Measurements from ENCODE around the gene GRM7. TPM values are rescaled to one million over a fixed set of nuclear protein-coding genes. Genes with fewer than 3 reads are reported as not detected.

The GRM7 gene
- total RNA-seq, 2 experiments from 2014 or later = not detected

- H3K27ac ChIP-seq (ENCODE audit: low read depth, low read length, poor library complexity, severe bottlenecking) = no peak overlapping the region
- intact Hi-C loops (cut with micrococcal nuclease; ENCODE audit: unreplicated experiment) = no loop called here
- DNase-seq (ENCODE audit: low spot score) = no peak
- no peaks in the 10 kb centered on the region for H3K4me1 ChIP-seq (ENCODE audit: insufficient read depth, low read length, poor library complexity, severe bottlenecking)
- TF ChIP-seq CTCF (conservative IDR thresholded peaks at IDR 0.05; ENCODE audit: low read length) (no peak), EZH2phosphoT487 (IDR thresholded peaks at IDR 0.05; ENCODE audit: borderline replicate concordance, low read depth, low read length) (no peak)
- ChIA-PET CTCF (ENCODE audit: unreplicated experiment) (no interaction called here), POLR2A (interaction anchor here (0.6 kb wide), 1 partner anchor 329 kb away, joined by 3 read pairs; no protein-coding TSS in a partner anchor)
- no peaks in the 10 kb centered on the region for H4K20me1 ChIP-seq (ENCODE audit: insufficient read depth, low read length)
- H2AFZ ChIP-seq (ENCODE audit: low read length) = no peak overlapping the region
- H3K36me3 ChIP-seq (ENCODE audit: insufficient read depth, low read length) = no peaks in the 10 kb centered on the region
- no peak overlapping the region for H3K4me2 ChIP-seq (ENCODE audit: low read length)
- H3K4me3 ChIP-seq (ENCODE audit: low read depth, low read length, poor library complexity, severe bottlenecking) = no peak overlapping the region
- H3K9me2 ChIP-seq (ENCODE audit: insufficient read depth, low read length) = no peaks in the 10 kb centered on the region
- no peaks in the 10 kb centered on the region for H3K9me3 ChIP-seq (ENCODE audit: low read length)
- H3K79me2 ChIP-seq (ENCODE audit: insufficient read depth, low read depth, low read length) = no peaks in the 10 kb centered on the region
- BruUV-seq (replicated peaks) = no TSS peak
Measured at GRCh38 chr3:7573330-7573729, 712.4 kb downstream of the GRM7 start.

- Histone ChIP-seq H3K4me2 (ENCODE audit: low read length) (no peak overlapping the region), H3K27ac (ENCODE audit: low read depth, low read length, poor library complexity, severe bottlenecking) (no peak overlapping the region), H3K9me2 (ENCODE audit: insufficient read depth, low read length) (no peaks in the 10 kb centered on the region), H4K20me1 (ENCODE audit: insufficient read depth, low read length) (no peaks in the 10 kb centered on the region), H3K9me3 (ENCODE audit: low read length) (no peaks in the 10 kb centered on the region), H3K36me3 (ENCODE audit: insufficient read depth, low read length) (no peaks in the 10 kb centered on the region), H3K4me3 (ENCODE audit: low read depth, low read length, poor library complexity, severe bottlenecking) (no peak overlapping the region), H2AFZ (ENCODE audit: low read length) (no peak overlapping the region), H3K4me1 (ENCODE audit: insufficient read depth, low read length, poor library complexity, severe bottlenecking) (no peaks in the 10 kb centered on the region), H3K79me2 (ENCODE audit: insufficient read depth, low read depth, low read length) (no peaks in the 10 kb centered on the region)
- CTCF ChIA-PET (ENCODE audit: unreplicated experiment) = no interaction called here
- DNase-seq (ENCODE audit: low spot score) = no peak
- POLR2A ChIA-PET = interaction anchor here (1.0 to 1.3 kb wide), 2 partner anchors 10 to 249 kb away, joined by 3 to 4 read pairs; no protein-coding TSS in a partner anchor
- TF ChIP-seq EZH2phosphoT487 (IDR thresholded peaks at IDR 0.05; ENCODE audit: borderline replicate concordance, low read depth, low read length) (no peak), CTCF (conservative IDR thresholded peaks at IDR 0.05; ENCODE audit: low read length) (no peak)
- no TSS peak for BruUV-seq (replicated peaks)
- intact Hi-C loops (cut with micrococcal nuclease; ENCODE audit: unreplicated experiment) = no loop called here
Measured at GRCh38 chr3:7574435-7574834, 713.5 kb downstream of the GRM7 start.

- H3K4me1 ChIP-seq (ENCODE audit: insufficient read depth, low read length, poor library complexity, severe bottlenecking) = no peaks in the 10 kb centered on the region
- H4K20me1 ChIP-seq (ENCODE audit: insufficient read depth, low read length) = no peaks in the 10 kb centered on the region
- ChIA-PET CTCF (ENCODE audit: unreplicated experiment) (no interaction called here), POLR2A (interaction anchor here (0.6 kb wide), 1 partner anchor 1734 kb away, joined by 3 read pairs; no protein-coding TSS in a partner anchor)
- H3K4me2 ChIP-seq (ENCODE audit: low read length) = no peak overlapping the region
- TF ChIP-seq EZH2phosphoT487 (IDR thresholded peaks at IDR 0.05; ENCODE audit: borderline replicate concordance, low read depth, low read length) = no peak
- TF ChIP-seq CTCF (conservative IDR thresholded peaks at IDR 0.05; ENCODE audit: low read length) = no peak
- H2AFZ ChIP-seq (ENCODE audit: low read length) = no peak overlapping the region
- H3K79me2 ChIP-seq (ENCODE audit: insufficient read depth, low read depth, low read length) = no peaks in the 10 kb centered on the region
- no peaks in the 10 kb centered on the region for H3K36me3 ChIP-seq (ENCODE audit: insufficient read depth, low read length)
- no TSS peak for BruUV-seq (replicated peaks)
- H3K9me3 ChIP-seq (ENCODE audit: low read length) = no peaks in the 10 kb centered on the region
- intact Hi-C loops (cut with micrococcal nuclease; ENCODE audit: unreplicated experiment) = no loop called here
- no peaks in the 10 kb centered on the region for H3K9me2 ChIP-seq (ENCODE audit: insufficient read depth, low read length)
- no peak overlapping the region for H3K4me3 ChIP-seq (ENCODE audit: low read depth, low read length, poor library complexity, severe bottlenecking)
- no peak overlapping the region for H3K27ac ChIP-seq (ENCODE audit: low read depth, low read length, poor library complexity, severe bottlenecking)
- no peak for DNase-seq (ENCODE audit: low spot score)
Measured at GRCh38 chr3:7576071-7576470, 715.2 kb downstream of the GRM7 start.
